ENCODE results near the gene LCAT.

GRCh38 chr16:67946966-67947558 lies 3.1 kb upstream of the LCAT start:
- no peak for TF ChIP-seq EP300 (IDR thresholded peaks at IDR 0.05)
- no peak for TF ChIP-seq POLR2AphosphoS5 (IDR thresholded peaks at IDR 0.05)

Measured in esophagus muscularis mucosa (tissue), 3 donors.